Urinary bladder (tissue), 4 donors: ENCODE data around the gene PJA2. TPM values are rescaled to one million over a fixed set of nuclear protein-coding genes. Genes with fewer than 3 reads are reported as not detected.

ENCODE experiments used
- DNase-seq: peaks from one replicate; pipeline ENCODE4 v3.0.0-alpha.2; 2015; ENCODE audit errors: extremely low spot score
- H3K27ac ChIP-seq: one replicate; pipeline ENCODE4 v1.5.1; 2013; ENCODE audit warnings: low read depth, mild to moderate bottlenecking, moderate library complexity
- H3K36me3 ChIP-seq: one replicate; pipeline ENCODE4 v1.6.1; 2013; ENCODE audit warnings: mild to moderate bottlenecking, moderate library complexity; ENCODE audit not compliant: insufficient read depth
- H3K4me1 ChIP-seq: one replicate; pipeline ENCODE4 v1.6.1; 2013; ENCODE audit warnings: mild to moderate bottlenecking, moderate library complexity; ENCODE audit not compliant: insufficient read depth
- H3K4me3 ChIP-seq: one replicate; pipeline ENCODE4 v1.5.1; 2013; ENCODE audit warnings: low read depth, low read length
- WGBS: extraction: QIAGEN DNeasy Blood & Tissue Kit; methylation state at CpG from one replicate; pipeline ENCODE4 v1.1.7; 2013; 5-methylcytosine and 5-hydroxymethylcytosine counted together
- polyA plus RNA-seq: library from polyadenylated mRNA; stranded (reverse); fragments of 200-250 nt; gene quantifications from one replicate; pipeline ENCODE4 v1.2.3, GENCODE V29; 2013
- total RNA-seq: library from RNA; depleted of rRNA; stranded (reverse); fragments of >200 nt; gene quantifications from one replicate; pipeline ENCODE4 v1.2.3, GENCODE V29; 2014
- donor health status: healthy with polysubstance abuse.
- donor health status: healthy.

PJA2 gene
- total and polyA plus RNA-seq, 2 donors = 130 to 236 TPM

DNA sequence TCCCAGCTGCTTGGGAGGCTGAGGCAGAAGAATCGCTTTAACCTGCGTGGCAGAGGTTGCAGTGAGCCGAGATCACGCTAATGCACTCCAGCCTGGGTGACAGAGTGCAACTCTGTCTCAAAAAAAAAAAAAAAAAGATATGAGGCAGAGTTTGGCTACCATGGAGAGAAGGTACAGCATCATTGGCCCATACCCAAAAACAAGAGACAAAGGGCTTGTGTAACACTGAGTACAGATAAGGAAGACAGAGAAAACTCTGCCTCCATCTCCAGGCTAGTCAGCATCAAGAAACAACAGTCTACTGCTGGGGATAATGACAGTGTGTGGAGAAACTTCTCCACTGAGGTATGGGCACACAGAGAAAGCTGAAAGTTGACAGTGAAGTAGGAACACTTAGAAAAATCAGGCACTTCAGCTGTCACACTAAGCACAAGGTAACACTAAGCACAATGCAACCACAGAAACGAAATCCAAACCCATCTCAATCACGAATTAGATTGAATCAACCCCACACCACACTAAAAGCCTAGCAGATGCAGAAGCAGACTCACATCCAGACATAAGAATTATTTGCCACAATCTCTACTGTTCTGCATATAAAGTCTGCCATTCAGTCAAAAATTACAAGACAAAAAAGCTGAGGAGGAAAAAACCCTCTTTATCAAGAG is 10.5 kb downstream of the PJA2 start:
- whole genome bisulfite sequencing = 68% methylated on average over 6 of the region's 6 CpGs
- no peak overlapping the region for H3K27ac ChIP-seq
- H3K36me3 ChIP-seq = no peaks in the 10 kb centered on the region
- H3K4me3 ChIP-seq = no peak overlapping the region
- no peaks in the 10 kb centered on the region for H3K4me1 ChIP-seq
- no peak for DNase-seq

DNA sequence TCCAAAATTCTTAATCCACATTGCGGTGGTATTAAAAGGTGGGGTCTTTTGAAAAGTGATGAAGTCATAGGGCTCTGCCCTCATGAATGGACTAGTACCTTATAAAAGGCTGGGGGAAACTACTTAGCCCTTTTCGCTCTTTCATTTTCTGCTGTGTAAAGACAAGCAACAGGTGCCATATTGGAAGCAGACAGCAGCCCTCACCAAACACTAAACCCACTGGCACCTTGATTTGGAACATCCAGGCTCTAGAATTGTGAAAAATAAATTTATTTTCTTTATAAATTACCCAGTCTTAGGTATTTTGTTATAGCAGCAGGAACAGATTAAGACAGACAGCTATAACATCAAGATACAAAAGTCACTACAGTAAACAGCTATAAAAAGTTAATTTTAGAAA is 12.8 kb downstream of the PJA2 start:
- no peak for DNase-seq
- no peaks in the 10 kb centered on the region for H3K36me3 ChIP-seq
- H3K4me3 ChIP-seq = no peak overlapping the region
- 99% methylated on average over 2 of the region's 2 CpGs for WGBS
- H3K4me1 ChIP-seq = no peaks in the 10 kb centered on the region
- no peak overlapping the region for H3K27ac ChIP-seq

DNA sequence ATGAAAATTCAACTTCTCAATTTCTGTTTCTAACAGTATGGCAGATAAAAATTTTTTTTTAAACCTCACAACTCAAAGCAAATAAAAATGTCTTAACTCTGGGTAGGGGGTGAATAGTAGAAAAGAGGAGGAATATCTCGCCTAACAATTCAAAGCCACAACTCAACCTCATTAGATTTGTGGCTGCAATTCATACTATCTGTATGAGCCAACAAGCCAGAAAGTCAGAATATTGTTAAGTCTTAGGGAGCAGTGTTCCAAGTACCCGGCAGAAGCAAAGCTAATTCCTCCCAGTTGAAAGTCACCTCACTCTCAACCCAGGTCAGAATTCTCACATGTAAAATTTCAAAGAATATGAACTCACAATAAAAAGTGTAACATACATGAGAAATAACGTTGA is 15.0 kb downstream of the PJA2 start:
- H3K27ac ChIP-seq = no peak overlapping the region
- WGBS = 52% methylated on average over 3 of the region's 3 CpGs
- DNase-seq = no peak
- no peaks in the 10 kb centered on the region for H3K4me1 ChIP-seq
- no peak overlapping the region for H3K4me3 ChIP-seq
- no peaks in the 10 kb centered on the region for H3K36me3 ChIP-seq

DNA sequence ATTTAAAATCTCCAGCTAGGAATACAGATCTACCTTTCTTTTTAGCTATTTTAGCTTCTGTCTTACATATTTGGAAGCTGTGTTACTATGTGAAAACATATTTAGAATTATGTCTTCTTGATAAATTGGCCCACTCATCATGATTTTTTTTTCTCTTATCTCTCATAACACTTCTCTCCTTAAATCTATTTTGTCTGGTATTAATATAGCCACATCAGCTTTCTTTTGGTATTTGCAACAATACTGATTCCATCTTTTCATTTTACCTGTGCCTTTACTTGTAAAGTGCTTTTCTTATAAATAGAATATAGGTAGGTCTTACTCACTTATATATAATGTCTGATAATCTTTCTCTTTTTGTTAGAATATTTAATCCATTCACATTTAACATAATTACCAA is 19.6 kb downstream of the PJA2 start:
- Histone ChIP-seq H3K36me3 (no peaks in the 10 kb centered on the region), H3K27ac (no peak overlapping the region), H3K4me1 (peaks cover 4% of the 10 kb centered on the region), H3K4me3 (no peak overlapping the region)
- DNase-seq = no peak

DNA sequence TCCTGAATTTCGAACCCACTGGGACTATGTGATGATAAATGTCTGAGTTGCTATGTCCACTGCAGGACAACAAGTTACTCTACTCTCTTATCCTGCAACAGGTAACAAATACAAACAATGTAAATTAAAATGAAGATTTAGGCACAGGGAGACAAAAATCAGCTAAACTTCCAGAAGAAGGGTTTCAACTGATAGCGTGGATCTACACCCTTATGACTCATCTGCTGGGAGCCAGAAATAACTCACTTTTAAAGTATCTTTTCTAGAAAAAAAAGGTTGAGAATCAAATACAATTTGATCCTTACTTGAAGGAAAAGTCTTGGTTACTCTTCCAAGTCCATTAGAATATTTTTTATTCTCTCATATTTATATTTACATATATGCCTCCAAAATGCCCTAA is 21.4 kb downstream of the PJA2 start:
- H3K27ac ChIP-seq = no peak overlapping the region
- no peak for DNase-seq
- H3K4me3 ChIP-seq = no peak overlapping the region
- no peaks in the 10 kb centered on the region for H3K36me3 ChIP-seq
- peaks cover 4% of the 10 kb centered on the region for H3K4me1 ChIP-seq
- WGBS = 55% methylated on average over 2 of the region's 2 CpGs

DNA sequence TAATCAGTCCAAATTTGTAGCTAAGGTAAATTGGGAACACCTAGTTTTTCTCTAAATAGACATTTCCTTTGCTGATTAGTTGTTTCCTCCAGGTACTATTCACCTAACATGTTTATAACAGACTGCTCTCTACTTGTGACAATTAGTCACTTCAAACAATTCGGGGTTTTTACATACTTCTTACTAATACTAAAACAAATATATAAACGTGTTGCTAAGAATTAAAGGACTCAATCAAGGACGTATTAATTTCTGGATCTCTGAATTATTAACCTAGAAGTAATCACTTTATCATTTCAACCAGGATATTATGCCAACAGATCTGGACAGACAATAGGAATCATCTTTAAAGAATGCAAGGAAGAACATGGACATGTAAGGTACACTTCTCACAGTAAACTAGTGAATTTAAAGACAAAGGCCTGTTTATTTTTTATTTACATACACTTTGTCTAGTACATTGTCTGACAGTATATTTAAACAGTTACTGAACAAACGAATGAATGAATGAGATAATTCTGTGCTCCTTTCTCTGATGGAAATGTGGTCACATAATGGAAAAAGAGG is 22.3 kb downstream of the PJA2 start:
- peaks cover 4% of the 10 kb centered on the region for H3K4me1 ChIP-seq
- 60% methylated on average over 4 of the region's 4 CpGs for WGBS
- H3K4me3 ChIP-seq = no peak overlapping the region
- no peaks in the 10 kb centered on the region for H3K36me3 ChIP-seq
- no peak overlapping the region for H3K27ac ChIP-seq
- no peak for DNase-seq

DNA sequence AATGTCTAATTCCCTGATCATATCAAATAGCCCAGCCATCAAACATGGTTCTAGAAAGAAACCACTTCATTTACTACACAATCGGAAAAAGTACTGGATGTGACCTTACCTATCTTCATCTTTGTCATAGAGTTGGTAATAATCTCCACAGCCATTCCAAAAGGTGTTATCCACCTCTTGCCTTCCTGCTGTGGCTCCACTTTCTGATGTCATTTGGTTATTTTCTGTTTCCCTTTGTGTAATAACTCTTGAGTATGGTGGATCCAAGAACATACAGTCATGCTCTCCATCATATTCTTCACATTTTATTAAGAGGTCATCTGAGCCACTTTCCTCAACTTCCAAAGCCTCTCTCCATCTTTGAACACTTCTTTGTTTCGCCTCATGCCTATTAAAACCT is 31.7 kb downstream of the PJA2 start:
- 100% methylated on average over 2 of the region's 2 CpGs for whole genome bisulfite sequencing
- Histone ChIP-seq H3K4me3 (no peak overlapping the region), H3K36me3 (peaks cover 2% of the 10 kb centered on the region), H3K27ac (no peak overlapping the region), H3K4me1 (no peaks in the 10 kb centered on the region)
- DNase-seq = no peak

DNA sequence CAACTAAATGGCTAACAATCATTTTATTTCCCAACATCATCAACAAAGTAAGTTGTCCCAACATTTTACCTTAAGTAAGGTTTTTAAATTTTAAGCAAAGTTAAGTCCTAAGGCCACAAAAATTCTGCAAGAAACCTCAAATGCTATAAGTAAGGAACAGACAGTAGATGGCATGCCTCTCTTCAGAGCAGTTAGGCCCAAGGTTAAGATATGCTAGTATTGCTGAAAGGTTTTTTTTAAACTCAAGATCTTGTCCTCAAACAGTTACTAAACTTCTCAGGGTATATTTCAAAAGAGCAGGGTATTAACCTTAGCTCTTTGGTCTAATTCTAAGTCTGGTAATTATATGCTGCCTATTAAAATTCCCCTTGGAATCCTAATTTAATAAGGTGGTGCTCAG is 35.1 kb downstream of the PJA2 start:
- DNase-seq = no peak
- Histone ChIP-seq H3K27ac (no peak overlapping the region), H3K4me1 (no peaks in the 10 kb centered on the region), H3K4me3 (no peak overlapping the region), H3K36me3 (no peaks in the 10 kb centered on the region)

DNA sequence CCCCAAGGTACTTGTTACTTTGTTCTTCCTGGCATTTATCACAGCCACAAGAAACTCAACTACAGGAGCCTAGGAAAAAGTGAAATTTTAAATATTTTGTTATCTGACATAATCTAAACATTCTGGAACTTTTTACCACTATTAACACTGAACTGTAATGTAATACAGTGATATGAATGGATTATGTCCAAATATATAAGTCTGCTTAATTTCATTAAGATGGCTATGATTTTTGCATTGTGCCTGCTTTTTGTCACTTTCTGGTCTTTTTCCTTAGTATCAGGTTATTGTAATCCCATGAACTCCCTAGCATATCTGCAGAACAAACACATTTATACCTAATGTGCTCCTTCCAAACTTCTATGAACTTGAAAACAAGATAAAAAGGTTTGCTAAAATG is 35.8 kb downstream of the PJA2 start:
- H3K36me3 ChIP-seq = peaks cover under 1% of the 10 kb centered on the region
- H3K4me3 ChIP-seq = no peak overlapping the region
- H3K27ac ChIP-seq = no peak overlapping the region
- peaks cover 1% of the 10 kb centered on the region for H3K4me1 ChIP-seq
- no peak for DNase-seq

DNA sequence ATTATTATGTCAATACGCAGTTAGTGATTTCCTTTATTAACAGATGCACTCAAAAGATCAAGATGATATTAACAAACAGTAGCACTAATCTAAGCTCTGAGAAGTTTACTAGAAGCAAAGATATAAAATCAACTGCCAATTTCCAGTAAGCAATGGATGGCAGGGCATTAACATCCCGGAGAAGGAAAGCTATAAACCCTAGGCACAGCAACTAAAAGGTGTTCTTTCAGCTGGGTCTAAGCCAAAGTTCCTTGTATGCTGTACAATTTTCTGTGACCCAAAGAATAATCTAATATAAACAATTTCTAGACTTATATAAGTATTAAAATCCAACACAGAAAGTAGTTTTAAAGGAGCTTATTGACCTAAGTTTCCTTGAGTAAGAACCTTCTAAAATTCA is 39.4 kb downstream of the PJA2 start:
- DNase-seq = no peak
- 77% methylated on average over 2 of the region's 2 CpGs for WGBS
- H3K4me1 ChIP-seq = peaks cover 1% of the 10 kb centered on the region
- no peak overlapping the region for H3K27ac ChIP-seq
- H3K4me3 ChIP-seq = no peak overlapping the region
- peaks cover 3% of the 10 kb centered on the region for H3K36me3 ChIP-seq

DNA sequence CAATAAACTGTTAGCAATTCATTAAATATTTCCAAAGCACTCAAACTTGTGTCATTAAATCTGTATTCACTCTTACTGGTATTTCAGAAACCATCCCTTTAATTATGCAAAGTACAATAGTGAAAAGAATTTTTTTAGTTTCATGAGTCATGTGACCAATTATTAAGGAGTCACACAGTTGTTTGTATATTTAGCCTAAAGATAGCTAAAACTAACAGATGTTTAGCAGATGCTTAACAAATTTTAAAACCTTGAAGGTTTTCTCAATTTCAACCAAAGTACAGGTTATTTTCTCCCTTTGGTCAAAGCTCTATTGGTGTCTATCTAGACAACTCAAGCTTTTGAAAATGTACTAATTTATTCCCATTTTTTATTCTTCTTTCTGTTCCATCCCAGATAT is 44.1 kb downstream of the PJA2 start:
- H3K27ac ChIP-seq = no peak overlapping the region
- peaks cover 5% of the 10 kb centered on the region for H3K36me3 ChIP-seq
- H3K4me3 ChIP-seq = no peak overlapping the region
- peaks cover 1% of the 10 kb centered on the region for H3K4me1 ChIP-seq
- no peak for DNase-seq

DNA sequence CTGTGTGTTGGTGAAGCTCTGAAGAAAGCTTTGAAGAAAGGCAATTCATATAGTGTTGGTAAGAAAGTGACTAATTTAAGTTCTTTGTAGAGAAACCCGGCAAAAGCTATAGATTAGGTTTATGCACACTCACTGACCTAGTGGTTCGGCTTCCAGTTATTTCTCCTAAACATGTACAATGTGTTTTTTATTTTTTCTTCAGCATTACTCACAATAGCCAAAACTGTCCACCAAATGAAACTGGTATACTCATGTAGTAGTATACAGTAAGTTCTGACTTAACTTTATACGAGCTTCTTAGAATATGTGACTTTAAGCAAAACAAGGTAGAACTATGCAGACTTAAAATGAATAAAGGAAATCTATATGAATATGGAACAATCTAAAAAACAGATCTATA is 44.8 kb downstream of the PJA2 start:
- no peak for DNase-seq
- Histone ChIP-seq H3K27ac (no peak overlapping the region), H3K4me3 (no peak overlapping the region), H3K4me1 (peaks cover 1% of the 10 kb centered on the region), H3K36me3 (peaks cover 5% of the 10 kb centered on the region)
- WGBS = 91% methylated on average over 3 of the region's 3 CpGs

DNA sequence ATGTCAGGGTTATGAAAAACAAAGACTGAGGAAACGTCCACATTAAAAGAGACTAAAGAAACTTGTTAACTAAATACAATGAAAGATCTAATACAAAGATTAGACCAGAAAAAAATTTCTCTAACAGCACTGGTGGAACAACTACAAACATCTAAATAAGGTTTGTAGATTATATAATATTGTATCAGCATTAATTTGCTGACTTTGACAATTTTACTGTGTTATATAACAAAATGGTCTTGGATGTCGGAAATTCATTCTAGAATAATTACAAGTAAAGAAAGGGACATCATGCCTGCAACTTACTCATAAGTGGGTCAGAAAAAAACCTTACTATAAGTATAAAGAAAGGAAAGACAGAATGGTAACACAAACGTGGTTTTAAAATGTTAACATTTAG is 50.1 kb downstream of the PJA2 start:
- Histone ChIP-seq H3K36me3 (peaks cover 3% of the 10 kb centered on the region), H3K4me1 (no peaks in the 10 kb centered on the region), H3K4me3 (no peak overlapping the region), H3K27ac (no peak overlapping the region)
- DNase-seq = no peak
- WGBS = 72% methylated on average over 3 of the region's 3 CpGs

DNA sequence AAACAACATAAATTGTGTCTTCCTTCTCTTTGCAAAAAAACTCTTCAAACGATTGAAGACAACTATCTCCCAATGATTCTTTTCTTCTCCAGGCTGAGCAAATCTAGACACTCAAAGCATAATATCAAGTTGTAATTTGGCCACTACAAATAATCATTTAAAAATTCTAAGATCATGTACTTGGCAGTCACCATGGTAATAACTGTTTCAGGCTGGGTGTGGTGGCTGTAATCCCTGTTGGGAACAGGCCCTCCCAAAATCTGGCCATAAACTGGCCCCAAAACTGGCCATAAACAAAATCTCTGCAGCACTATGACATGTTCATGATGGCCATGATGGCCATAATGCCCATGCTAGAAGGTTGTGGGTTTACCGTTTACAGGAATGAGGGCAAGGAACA is 52.0 kb downstream of the PJA2 start:
- DNase-seq = no peak
- H3K27ac ChIP-seq = no peak overlapping the region
- no peak overlapping the region for H3K4me3 ChIP-seq
- WGBS = 76% methylated on average over 2 of the region's 2 CpGs
- no peaks in the 10 kb centered on the region for H3K4me1 ChIP-seq
- peaks cover 3% of the 10 kb centered on the region for H3K36me3 ChIP-seq

DNA sequence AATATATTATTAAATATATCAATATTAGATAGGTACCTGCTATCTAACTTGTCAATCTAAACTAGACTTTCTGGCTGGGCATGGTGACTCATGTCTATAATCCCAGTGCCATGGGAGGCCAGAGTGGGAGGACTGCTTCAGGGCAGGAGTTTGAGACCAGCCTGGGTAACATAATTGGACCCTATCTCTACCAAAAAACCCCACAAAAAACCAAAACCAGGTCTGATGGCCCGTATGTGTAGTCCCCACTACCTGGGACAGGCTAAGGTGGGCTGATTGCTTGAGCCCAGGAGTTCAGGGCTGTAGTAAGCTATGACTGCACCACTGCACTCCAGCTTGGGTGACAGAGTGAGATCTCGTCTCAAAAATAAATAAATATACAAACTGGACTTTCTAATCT is 55.0 kb downstream of the PJA2 start:
- Histone ChIP-seq H3K36me3 (peaks cover 1% of the 10 kb centered on the region), H3K4me3 (no peak overlapping the region), H3K27ac (no peak overlapping the region), H3K4me1 (no peaks in the 10 kb centered on the region)
- WGBS = 83% methylated on average over 2 of the region's 2 CpGs
- no peak for DNase-seq
